Measurements from ENCODE around the gene MAGI2.

GRCh38 chr7:79064187-79064823 is 389.2 kb downstream of the MAGI2 start:
- no peak for TF ChIP-seq EP300 (IDR thresholded peaks at IDR 0.05)
- no peak for TF ChIP-seq POLR2A (IDR thresholded peaks at IDR 0.05)

Measured in ovary (tissue), 1 donor.